ENCODE data around the gene CCNI.
A peak's percentile ranks its signal among the peaks of the same experiment; 100 is the strongest.
"Not testable (repeated sequence)": the region's sequence is repeated elsewhere in the genome, so short reads cannot be mapped to it uniquely, and the experiment has no call there.

The CCNI gene

GRCh38 chr4:77079281-77079680 is 3.5 kb upstream of the CCNI start:
- peaks cover 0 to 7% of the 10 kb centered on the region in 2 donors for H3K36me3 ChIP-seq (ENCODE audit: control insufficient read depth in 1 of 2, insufficient read depth in 2 of 2, low read length in 2 of 2)
- H3K27me3 ChIP-seq (ENCODE audit: low read depth, low read length) = no peaks in the 10 kb centered on the region
- no peaks in the 10 kb centered on the region for H3K9me3 ChIP-seq (ENCODE audit: control insufficient read depth in 1 of 2, low read length in 2 of 2)
- peaks cover 4 to 5% of the 10 kb centered on the region in 2 donors for H3K4me1 ChIP-seq (ENCODE audit: control insufficient read depth in 1 of 2, insufficient read depth in 2 of 2, low read length in 2 of 2)
- no peak overlapping the region for H3K4me3 ChIP-seq (ENCODE audit: low read depth in 1 of 2, low read length in 2 of 2)
- no peak overlapping the region for H3K27ac ChIP-seq (ENCODE audit: low read length)

GRCh38 chr4:77078401-77078800 is 2.6 kb upstream of the CCNI start:
- Histone ChIP-seq H3K4me3 (ENCODE audit: low read depth in 1 of 2, low read length in 2 of 2) (no peak overlapping the region), H3K36me3 (ENCODE audit: control insufficient read depth in 1 of 2, insufficient read depth in 2 of 2, low read length in 2 of 2) (peaks cover 0 to 7% of the 10 kb centered on the region in 2 donors), H3K27me3 (ENCODE audit: low read depth, low read length) (no peaks in the 10 kb centered on the region), H3K9me3 (ENCODE audit: control insufficient read depth in 1 of 2, low read length in 2 of 2) (no peaks in the 10 kb centered on the region), H3K4me1 (ENCODE audit: control insufficient read depth in 1 of 2, insufficient read depth in 2 of 2, low read length in 2 of 2) (peaks cover 4 to 7% of the 10 kb centered on the region in 2 donors), H3K27ac (ENCODE audit: low read length) (no peak overlapping the region)

GRCh38 chr4:77076889-77077635 is 1.3 kb upstream of the CCNI start:
- H3K36me3 ChIP-seq (ENCODE audit: control insufficient read depth in 1 of 2, insufficient read depth in 2 of 2, low read length in 2 of 2) = peaks cover 0 to 7% of the 10 kb centered on the region in 2 donors
- H3K4me3 ChIP-seq (ENCODE audit: low read depth in 1 of 2, low read length in 2 of 2) = peak overlapping the region; percentile 85 to 89
- H3K27ac ChIP-seq (ENCODE audit: low read length) = peak overlapping the region; percentile 99
- peaks cover 4 to 21% of the 10 kb centered on the region in 2 donors for H3K4me1 ChIP-seq (ENCODE audit: control insufficient read depth in 1 of 2, insufficient read depth in 2 of 2, low read length in 2 of 2)
- no peaks in the 10 kb centered on the region for H3K9me3 ChIP-seq (ENCODE audit: control insufficient read depth in 1 of 2, low read length in 2 of 2)
- no peaks in the 10 kb centered on the region for H3K27me3 ChIP-seq (ENCODE audit: low read depth, low read length)

- Histone ChIP-seq H3K9me3 (ENCODE audit: control insufficient read depth in 1 of 2, low read length in 2 of 2) (no peaks in the 10 kb centered on the region), H3K4me1 (ENCODE audit: control insufficient read depth in 1 of 2, insufficient read depth in 2 of 2, low read length in 2 of 2) (peaks cover 4 to 33% of the 10 kb centered on the region in 2 donors), H3K27ac (ENCODE audit: low read length) (peak overlapping the region; percentile 99), H3K27me3 (ENCODE audit: low read depth, low read length) (no peaks in the 10 kb centered on the region), H3K4me3 (ENCODE audit: low read depth in 1 of 2, low read length in 2 of 2) (peak overlapping the region; percentile 85 to 89), H3K36me3 (ENCODE audit: control insufficient read depth in 1 of 2, insufficient read depth in 2 of 2, low read length in 2 of 2) (peaks cover 0 to 7% of the 10 kb centered on the region in 2 donors)
Observed at GRCh38 chr4:77074981-77075855, 571 bp downstream of the CCNI start.

GRCh38 chr4:77074381-77074831 is 1.4 kb downstream of the CCNI start:
- Histone ChIP-seq H3K4me3 (ENCODE audit: low read depth in 1 of 2, low read length in 2 of 2) (peak overlapping the region; percentile 85), H3K9me3 (ENCODE audit: control insufficient read depth in 1 of 2, low read length in 2 of 2) (no peaks in the 10 kb centered on the region), H3K36me3 (ENCODE audit: control insufficient read depth in 1 of 2, insufficient read depth in 2 of 2, low read length in 2 of 2) (peaks cover 0 to 7% of the 10 kb centered on the region in 2 donors), H3K27ac (ENCODE audit: low read length) (peak overlapping the region; percentile 90), H3K4me1 (ENCODE audit: control insufficient read depth in 1 of 2, insufficient read depth in 2 of 2, low read length in 2 of 2) (peaks cover 4 to 33% of the 10 kb centered on the region in 2 donors), H3K27me3 (ENCODE audit: low read depth, low read length) (no peaks in the 10 kb centered on the region)

GRCh38 chr4:77073981-77074380 is 1.8 kb downstream of the CCNI start:
- Histone ChIP-seq H3K36me3 (ENCODE audit: control insufficient read depth in 1 of 2, insufficient read depth in 2 of 2, low read length in 2 of 2) (peaks cover 0 to 7% of the 10 kb centered on the region in 2 donors), H3K4me1 (ENCODE audit: control insufficient read depth in 1 of 2, insufficient read depth in 2 of 2, low read length in 2 of 2) (peaks cover 4 to 33% of the 10 kb centered on the region in 2 donors), H3K9me3 (ENCODE audit: control insufficient read depth in 1 of 2, low read length in 2 of 2) (no peaks in the 10 kb centered on the region), H3K27ac (ENCODE audit: low read length) (peak overlapping the region; percentile 90), H3K27me3 (ENCODE audit: low read depth, low read length) (no peaks in the 10 kb centered on the region), H3K4me3 (ENCODE audit: low read depth in 1 of 2, low read length in 2 of 2) (peak overlapping the region; percentile 85)

GRCh38 chr4:77073106-77073809 is 2.5 kb downstream of the CCNI start:
- H3K36me3 ChIP-seq (ENCODE audit: control insufficient read depth in 1 of 2, insufficient read depth in 2 of 2, low read length in 2 of 2) = peaks cover 0 to 7% of the 10 kb centered on the region in 2 donors
- no peaks in the 10 kb centered on the region for H3K9me3 ChIP-seq (ENCODE audit: control insufficient read depth in 1 of 2, low read length in 2 of 2)
- peaks cover 4 to 33% of the 10 kb centered on the region in 2 donors for H3K4me1 ChIP-seq (ENCODE audit: control insufficient read depth in 1 of 2, insufficient read depth in 2 of 2, low read length in 2 of 2)
- no peaks in the 10 kb centered on the region for H3K27me3 ChIP-seq (ENCODE audit: low read depth, low read length)
- H3K4me3 ChIP-seq (ENCODE audit: low read depth in 1 of 2, low read length in 2 of 2) = peak overlapping the region; percentile 85
- H3K27ac ChIP-seq (ENCODE audit: low read length) = peak overlapping the region; percentile 90

- Histone ChIP-seq H3K27me3 (ENCODE audit: low read depth, low read length) (no peaks in the 10 kb centered on the region), H3K27ac (ENCODE audit: low read length) (no peak overlapping the region), H3K9me3 (ENCODE audit: control insufficient read depth in 1 of 2, low read length in 2 of 2) (no peaks in the 10 kb centered on the region), H3K4me3 (ENCODE audit: low read depth in 1 of 2, low read length in 2 of 2) (peak overlapping the region in 1 of 2 donors; percentile 85), H3K36me3 (ENCODE audit: control insufficient read depth in 1 of 2, insufficient read depth in 2 of 2, low read length in 2 of 2) (peaks cover 0 to 7% of the 10 kb centered on the region in 2 donors), H3K4me1 (ENCODE audit: control insufficient read depth in 1 of 2, insufficient read depth in 2 of 2, low read length in 2 of 2) (peaks cover 0 to 31% of the 10 kb centered on the region in 2 donors)
Observed at GRCh38 chr4:77072195-77072753, 3.5 kb downstream of the CCNI start.

GRCh38 chr4:77069514-77069913 is 6.3 kb downstream of the CCNI start:
- not testable (repeated sequence) for H3K4me3 ChIP-seq (ENCODE audit: low read depth in 1 of 2, low read length in 2 of 2); H3K27me3 ChIP-seq (ENCODE audit: low read depth, low read length); H3K27ac ChIP-seq (ENCODE audit: low read length); H3K9me3 ChIP-seq (ENCODE audit: control insufficient read depth in 1 of 2, low read length in 2 of 2)
- peaks cover 0 to 32% of the 10 kb centered on the region in 2 donors for H3K4me1 ChIP-seq (ENCODE audit: control insufficient read depth in 1 of 2, insufficient read depth in 2 of 2, low read length in 2 of 2)
- peaks cover 8 to 13% of the 10 kb centered on the region in 2 donors for H3K36me3 ChIP-seq (ENCODE audit: control insufficient read depth in 1 of 2, insufficient read depth in 2 of 2, low read length in 2 of 2)

GRCh38 chr4:77065382-77065781 is 10.4 kb downstream of the CCNI start:
- H3K36me3 ChIP-seq (ENCODE audit: control insufficient read depth in 1 of 2, insufficient read depth in 2 of 2, low read length in 2 of 2) = peaks cover 13 to 29% of the 10 kb centered on the region in 2 donors
- H3K27me3 ChIP-seq (ENCODE audit: low read depth, low read length) = no peaks in the 10 kb centered on the region
- peaks cover 0 to 5% of the 10 kb centered on the region in 2 donors for H3K4me1 ChIP-seq (ENCODE audit: control insufficient read depth in 1 of 2, insufficient read depth in 2 of 2, low read length in 2 of 2)
- no peaks in the 10 kb centered on the region for H3K9me3 ChIP-seq (ENCODE audit: control insufficient read depth in 1 of 2, low read length in 2 of 2)
- H3K4me3 ChIP-seq (ENCODE audit: low read depth in 1 of 2, low read length in 2 of 2) = no peak overlapping the region
- H3K27ac ChIP-seq (ENCODE audit: low read length) = no peak overlapping the region
